K562 (cell line): ENCODE measurements around the gene USP49. TPM values are rescaled to one million over a fixed set of nuclear protein-coding genes. Genes with fewer than 3 reads are reported as not detected.

ENCODE experiments used
- AFF1 ChIP-seq, 2 experiments: fragments of 450-650 bp; IDR thresholded peaks; 2 replicates each; pipeline ENCODE4 v1.6.1; 2018; ENCODE audit warnings: mild to moderate bottlenecking in 2 of 2, low read depth in 1 of 2; ENCODE audit not compliant: partially characterized antibody in 2 of 2
- ARNT ChIP-seq, 2 experiments: fragments of 450-650 bp; IDR thresholded peaks; 2 replicates each; pipeline ENCODE4 v1.6.1; 2016; ENCODE audit warnings: mild to moderate bottlenecking in 1 of 2
- BCOR ChIP-seq: fragments of 450-650 bp; IDR thresholded peaks from 2 replicates; pipeline ENCODE4 v1.6.1; 2016
- CTCF ChIP-seq, 3 experiments: IDR thresholded peaks in 2 of 3; conservative IDR thresholded peaks in 1 of 3; 2 replicates each; pipeline ENCODE4 v1.5.1; 2011 to 2012; ENCODE audit warnings: low read length in 3 of 3, mild to moderate bottlenecking in 3 of 3, control low read depth in 2 of 3, improper control_type of control experiment in 1 of 3, inconsistent platforms in 1 of 3, low read depth in 1 of 3, mixed read lengths in 1 of 3, moderate library complexity in 1 of 3; ENCODE audit not compliant: insufficient read depth in 2 of 3
- E2F6 ChIP-seq, 2 experiments: IDR thresholded peaks; 2 replicates each; pipeline ENCODE4 v1.6.1; 2011; ENCODE audit warnings: borderline replicate concordance in 1 of 2, control low read depth in 1 of 2, low read depth in 1 of 2, low read length in 1 of 2, mild to moderate bottlenecking in 1 of 2, mixed read lengths in 1 of 2, moderate library complexity in 1 of 2; ENCODE audit not compliant: insufficient read depth in 1 of 2, insufficient read length in 1 of 2, poor library complexity in 1 of 2, severe bottlenecking in 1 of 2; ENCODE audit errors: extremely low read depth in 1 of 2
- FOXP1 ChIP-seq: sonication (generic); formaldehyde crosslinking; IDR thresholded peaks from 2 replicates; pipeline ENCODE4 v1.8.0; 2022; ENCODE audit warnings: mild to moderate bottlenecking, missing genetic modification reagents
- GABPB1 ChIP-seq: sonication (generic); formaldehyde crosslinking; IDR thresholded peaks from 2 replicates; pipeline ENCODE4 v1.8.0; 2022; ENCODE audit warnings: mild to moderate bottlenecking, missing genetic modification reagents
- HBP1 ChIP-seq: fragments of 450-650 bp; formaldehyde crosslinking; IDR thresholded peaks from 2 replicates; pipeline ENCODE4 v1.4.0; 2022; ENCODE audit warnings: missing genetic modification characterization
- HMGN3 ChIP-seq: IDR thresholded peaks from 2 replicates; pipeline ENCODE4 v1.6.1; 2011; ENCODE audit warnings: borderline replicate concordance, low read depth, mild to moderate bottlenecking, mixed read lengths, low read length; ENCODE audit not compliant: insufficient read length; ENCODE audit errors: extremely low read depth
- PKNOX1 ChIP-seq: fragments of 450-650 bp; IDR thresholded peaks from 2 replicates; pipeline ENCODE4 v1.6.1; 2016
- SIN3B ChIP-seq: fragments of 450-650 bp; IDR thresholded peaks from 2 replicates; pipeline ENCODE4 v1.6.1; 2017; ENCODE audit warnings: low read depth, mild to moderate bottlenecking, moderate library complexity
- SRSF3 ChIP-seq: fragments of 200-400 bp; formaldehyde crosslinking; IDR thresholded peaks from 2 replicates; pipeline ENCODE4 v1.6.1; 2016; ENCODE audit warnings: mild to moderate bottlenecking, low read length, moderate library complexity; ENCODE audit not compliant: insufficient read depth
- TGIF2 ChIP-seq: sonication (generic); formaldehyde crosslinking; IDR thresholded peaks from 2 replicates; pipeline ENCODE4 v1.8.1; 2022; ENCODE audit warnings: mild to moderate bottlenecking, missing genetic modification reagents, moderate library complexity
- WHSC1 ChIP-seq: IDR thresholded peaks from one replicate; pipeline ENCODE4 v1.6.1; 2012; ENCODE audit warnings: low read length, control low read depth, inconsistent platforms
- ZBTB12 ChIP-seq: fragments of 250-450 bp; sonication (Bioruptor Pico); IDR thresholded peaks from 2 replicates; pipeline ENCODE4 v1.4.0; 2020
- ZKSCAN1 ChIP-seq: fragments of 150-350 bp; IDR thresholded peaks from 2 replicates; pipeline ENCODE4 v1.6.1; 2016; ENCODE audit warnings: low read depth, low read length
- polyA plus RNA-seq, 8 experiments: library from polyadenylated mRNA; depleted of rRNA in 4 of 8; stranded (reverse) in 5 of 8; unstranded in 3 of 8; fragments of >200 nt; fragmentation: Nextera tagmentation in 2 of 8; fragmentation: Illumina TruSeq in 1 of 8; extraction: Ambion mirVana in 2 of 8; extraction: Trizol in 1 of 8; gene quantifications; 2 replicates each; pipeline versions ENCODE4 v1.2.1 to v1.2.3, GENCODE V29; 2011 to 2014; ENCODE audit warnings: inconsistent platforms in 1 of 8, missing spikeins in 1 of 8
- total RNA-seq, 7 experiments: library from RNA; depleted of rRNA in 6 of 7; stranded (reverse); fragments of >200 nt in 6 of 7; fragmentation: Illumina TruSeq in 2 of 7; extraction: Trizol in 2 of 7; gene quantifications; 2 replicates each; pipeline versions ENCODE4 v1.2.1 to v1.2.3, GENCODE V29; 2011 to 2021; ENCODE audit warnings: low replicate concordance in 1 of 7

The USP49 gene
- total and polyA plus RNA-seq, 9 of the 15 experiments (the other 6 are each of a cell fraction or from before 2014, with no cell fraction given) = 1.0 to 9.9 (median 6.5) TPM

GRCh38 chr6:41940759-41941279 is 45.6 kb upstream of the USP49 start (continued):
- TF ChIP-seq PKNOX1 = no peak; the same call in 1 of the 2 replicates
- TF ChIP-seq HBP1 = no peak
- no peak for TF ChIP-seq SRSF3
- no peak for TF ChIP-seq ZBTB12 (CRISPR knock-in tag)
- TF ChIP-seq ARNT (IDR thresholded peaks at IDR 0.05) = no peak
- no peak for TF ChIP-seq TGIF2 (CRISPR knock-in tag)
- peak in 1 of 2 experiments; percentile 29 for TF ChIP-seq AFF1 (IDR thresholded peaks at IDR 0.05; ENCODE audit: low read depth in 1 of 2, partially characterized antibody in 2 of 2)
- TF ChIP-seq ZKSCAN1 = no peak
- peak; percentile 13 for TF ChIP-seq HMGN3
- TF ChIP-seq CTCF (IDR thresholded peaks at IDR 0.05 in 2 of 3, conservative IDR thresholded peaks at IDR 0.05 in 1 of 3; ENCODE audit: insufficient read depth in 2 of 3, low read depth in 1 of 3, low read length in 3 of 3) = peak in 2 of 3 experiments; percentile 3 to 17; a peak in 2 of 6 replicates
- 0 out of 2 replicates have a peak, but pooled peaks have one; percentile 24 for TF ChIP-seq BCOR
- no peak for TF ChIP-seq WHSC1
- 0 out of 2 replicates have a peak, but pooled peaks have one; percentile 41 for TF ChIP-seq SIN3B
- peak in 1 of 2 experiments; percentile 27 for TF ChIP-seq E2F6 (IDR thresholded peaks at IDR 0.05; ENCODE audit: borderline replicate concordance in 1 of 2, extremely low read depth in 1 of 2, insufficient read depth in 1 of 2, insufficient read length in 1 of 2, low read depth in 1 of 2, low read length in 1 of 2, poor library complexity in 1 of 2, severe bottlenecking in 1 of 2)
- TF ChIP-seq FOXP1 = no peak
- peak; percentile 54; the same call in 1 of the 2 replicates for TF ChIP-seq GABPB1
